ENCODE data around the gene RBX1. TPM values are rescaled to one million over a fixed set of nuclear protein-coding genes. Genes with fewer than 3 reads are reported as not detected.

RBX1 gene
- total and polyA plus RNA-seq, 2 of the 4 experiments (the other 2 are of a cell fraction), result 72.4 to 84.5 TPM

- H2AK9ac ChIP-seq (replicated peaks; ENCODE audit: low read depth, low read length, poor library complexity), result no peak overlapping the region
- H3K79me1 ChIP-seq (ENCODE audit: low read depth in 1 of 2, low read length in 2 of 2), result no peaks in the 10 kb centered on the region; a peak in 1 of 4 replicates
- H3K9me1 ChIP-seq (ENCODE audit: insufficient read depth, low read length), result no peaks in the 10 kb centered on the region; the same call in 1 of the 2 replicates
- ATAC-seq (ENCODE audit: low read depth), result peak; percentile 92
- no peak overlapping the region for H4K5ac ChIP-seq (ENCODE audit: low read depth, low read length)
- no TSS peak for BruUV-seq (replicated peaks)
- intact Hi-C loops (cut with micrococcal nuclease) (loop anchor here (2.0 to 10.0 kb wide), 3 partner anchors 174 to 335 kb away; no protein-coding TSS in a partner anchor), dilution Hi-C loops (cut with HindIII; ENCODE audit: low sequenced_read_pairs, unreplicated experiment) (no loop called here), in situ Hi-C loops (cut with MboI; ENCODE audit: low sequenced_read_pairs) (no loop called here)
- H2AK5ac ChIP-seq (ENCODE audit: low read depth, low read length), result no peak overlapping the region
- no peak overlapping the region for H3K4me2 ChIP-seq (ENCODE audit: low read depth, low read length)
- no peak overlapping the region for H3K14ac ChIP-seq (replicated peaks; ENCODE audit: low read depth, low read length)
- H2BK20ac ChIP-seq (ENCODE audit: low read depth, low read length), result no peak overlapping the region
- H2BK120ac ChIP-seq (ENCODE audit: low read depth, low read length), result no peak overlapping the region
- DNase-seq, result peak; percentile 72
- H3K9ac ChIP-seq (ENCODE audit: low read depth, low read length), result 0 out of 2 replicates have a peak overlapping the region, but pooled peaks have one; percentile 51
- no peak overlapping the region for H4K91ac ChIP-seq (ENCODE audit: insufficient read depth, low read depth, low read length)
- H3K4ac ChIP-seq (ENCODE audit: low read depth, low read length), result no peak overlapping the region
- TF ChIP-seq, protein P1, sequence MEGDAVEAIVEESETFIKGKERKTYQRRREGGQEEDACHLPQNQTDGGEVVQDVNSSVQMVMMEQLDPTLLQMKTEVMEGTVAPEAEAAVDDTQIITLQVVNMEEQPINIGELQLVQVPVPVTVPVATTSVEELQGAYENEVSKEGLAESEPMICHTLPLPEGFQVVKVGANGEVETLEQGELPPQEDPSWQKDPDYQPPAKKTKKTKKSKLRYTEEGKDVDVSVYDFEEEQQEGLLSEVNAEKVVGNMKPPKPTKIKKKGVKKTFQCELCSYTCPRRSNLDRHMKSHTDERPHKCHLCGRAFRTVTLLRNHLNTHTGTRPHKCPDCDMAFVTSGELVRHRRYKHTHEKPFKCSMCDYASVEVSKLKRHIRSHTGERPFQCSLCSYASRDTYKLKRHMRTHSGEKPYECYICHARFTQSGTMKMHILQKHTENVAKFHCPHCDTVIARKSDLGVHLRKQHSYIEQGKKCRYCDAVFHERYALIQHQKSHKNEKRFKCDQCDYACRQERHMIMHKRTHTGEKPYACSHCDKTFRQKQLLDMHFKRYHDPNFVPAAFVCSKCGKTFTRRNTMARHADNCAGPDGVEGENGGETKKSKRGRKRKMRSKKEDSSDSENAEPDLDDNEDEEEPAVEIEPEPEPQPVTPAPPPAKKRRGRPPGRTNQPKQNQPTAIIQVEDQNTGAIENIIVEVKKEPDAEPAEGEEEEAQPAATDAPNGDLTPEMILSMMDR (conservative IDR thresholded peaks at IDR 0.05; ENCODE audit: low read depth, low read length), result peak; percentile 71
- peak; percentile 82 for TF ChIP-seq RAD21 (IDR thresholded peaks at IDR 0.05; ENCODE audit: low read length)
- TF ChIP-seq, protein P2, sequence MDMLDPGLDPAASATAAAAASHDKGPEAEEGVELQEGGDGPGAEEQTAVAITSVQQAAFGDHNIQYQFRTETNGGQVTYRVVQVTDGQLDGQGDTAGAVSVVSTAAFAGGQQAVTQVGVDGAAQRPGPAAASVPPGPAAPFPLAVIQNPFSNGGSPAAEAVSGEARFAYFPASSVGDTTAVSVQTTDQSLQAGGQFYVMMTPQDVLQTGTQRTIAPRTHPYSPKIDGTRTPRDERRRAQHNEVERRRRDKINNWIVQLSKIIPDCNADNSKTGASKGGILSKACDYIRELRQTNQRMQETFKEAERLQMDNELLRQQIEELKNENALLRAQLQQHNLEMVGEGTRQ (IDR thresholded peaks at IDR 0.05; ENCODE audit: low read depth, low read length), result no peak
- peak; percentile 63 for TF ChIP-seq SMC3 (IDR thresholded peaks at IDR 0.05; ENCODE audit: low read depth, low read length)
- no peak overlapping the region for H3K27ac ChIP-seq (ENCODE audit: insufficient read depth, low read length)
- H3K4me3 ChIP-seq (ENCODE audit: insufficient read depth, low read depth, low read length), result no peak overlapping the region
- H3K56ac ChIP-seq (ENCODE audit: extremely low read depth, insufficient read depth, low read length), result no peak overlapping the region
- no peak overlapping the region for H3K18ac ChIP-seq (ENCODE audit: low read depth, low read length)
- peaks cover 1% of the 10 kb centered on the region for H3K4me1 ChIP-seq (ENCODE audit: control insufficient read depth, insufficient read depth, low read length)
- H3K36me3 ChIP-seq (ENCODE audit: control insufficient read depth, insufficient read depth, low read length), result peaks cover 24% of the 10 kb centered on the region
- no CpG with 5 or more reads among the region's 5 CpGs for WGBS, 2 experiments (ENCODE audit: extremely low coverage in 2 of 2, insufficient read length in 1 of 2)
- H3K23ac ChIP-seq (ENCODE audit: low read depth, low read length), result no peak overlapping the region
- H3K27me3 ChIP-seq (ENCODE audit: control insufficient read depth, insufficient read depth, low read length), result no peaks in the 10 kb centered on the region
- no peak overlapping the region for H2BK5ac ChIP-seq (ENCODE audit: low read depth, low read length, poor library complexity, severe bottlenecking)
- H4K8ac ChIP-seq (ENCODE audit: low read depth in 2 of 2, low read length in 2 of 2), result peak overlapping the region in 1 of 2 experiments; percentile 65; a peak in 1 of 4 replicates
- H2BK15ac ChIP-seq (ENCODE audit: low read depth, low read length), result no peak overlapping the region
- H3K9me3 ChIP-seq (ENCODE audit: control insufficient read depth, insufficient read depth, low read length), result no peaks in the 10 kb centered on the region
- CTCF ChIA-PET, result interaction anchor here (0.6 to 1.5 kb wide), 7 partner anchors 10 to 277 kb away, joined by 3 to 11 read pairs (median 3); no protein-coding TSS in a partner anchor
- POLR2A ChIA-PET (ENCODE audit: unreplicated experiment), result interaction anchor here (0.9 kb wide), 1 partner anchor 28 kb away, joined by 3 read pairs; no protein-coding TSS in a partner anchor
- no peak overlapping the region for H2AFZ ChIP-seq (replicated peaks; ENCODE audit: low read length, poor library complexity)
- no peaks in the 10 kb centered on the region for H4K20me1 ChIP-seq (ENCODE audit: insufficient read depth, low read length)
Measured at GRCh38 chr22:40922484-40923303, 28.5 kb upstream of the RBX1 start.

All from IMR-90 (cell line).